AG09319 (cell line): ENCODE measurements around the gene LRRC42.
A peak's percentile ranks its signal among the peaks of the same experiment; 100 is the strongest.

Experiments
- DNase-seq: peaks from one replicate; pipeline ENCODE4 v3.0.0-alpha.2; 2010; ENCODE audit warnings: low read depth; ENCODE audit errors: extremely low read depth
- TF ChIP-seq, protein P1 (sequence below): IDR thresholded peaks from 2 replicates; pipeline ENCODE4 v1.5.1; 2011; ENCODE audit warnings: low read depth, mild to moderate bottlenecking, inconsistent platforms, low read length, moderate library complexity

The LRRC42 gene

DNA sequence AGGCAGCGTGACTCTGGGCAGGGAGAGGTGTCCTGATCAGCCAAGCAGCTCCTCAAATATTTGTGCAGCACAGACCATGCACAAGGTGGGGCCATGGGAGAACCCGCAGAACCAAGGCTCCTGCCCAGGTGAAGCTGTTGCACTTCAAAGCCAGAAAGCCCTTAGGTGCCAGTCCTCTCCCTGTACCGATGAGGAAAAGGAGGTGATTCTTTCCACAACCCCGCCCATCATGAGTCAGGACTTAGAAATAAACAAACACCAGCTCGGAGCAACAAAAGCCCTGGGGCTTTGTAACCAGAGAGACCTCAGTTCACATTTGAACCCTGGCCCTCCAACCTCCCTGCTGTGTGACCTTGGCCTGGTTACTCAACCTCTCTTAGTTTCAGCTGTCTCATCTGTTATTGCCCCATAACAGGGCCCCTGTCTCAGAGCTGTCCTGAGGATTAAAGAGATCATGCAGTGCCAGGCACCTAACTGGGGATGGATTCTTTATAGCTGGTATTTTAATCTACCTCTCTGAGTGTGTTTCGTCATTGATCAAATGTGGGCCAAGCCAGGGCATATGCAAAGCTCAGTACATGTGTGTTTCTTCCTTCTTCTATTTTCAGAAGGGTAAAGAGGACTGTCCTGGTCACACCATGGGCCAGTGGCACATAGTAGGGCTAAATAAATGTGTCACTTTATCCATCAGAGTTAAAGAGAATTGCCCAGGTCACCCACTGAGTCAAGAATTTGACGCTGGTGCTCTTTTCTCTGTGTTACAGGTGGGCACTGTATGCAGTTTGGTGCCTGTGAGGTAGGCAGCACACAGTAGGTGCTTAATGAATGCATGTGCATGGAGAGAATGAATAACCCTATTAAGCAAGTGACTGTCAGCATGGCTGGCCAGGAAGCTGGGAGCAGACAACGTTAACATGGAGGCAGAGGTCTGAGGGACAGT, 70.5 kb downstream of the LRRC42 start:
- TF ChIP-seq, protein P1, sequence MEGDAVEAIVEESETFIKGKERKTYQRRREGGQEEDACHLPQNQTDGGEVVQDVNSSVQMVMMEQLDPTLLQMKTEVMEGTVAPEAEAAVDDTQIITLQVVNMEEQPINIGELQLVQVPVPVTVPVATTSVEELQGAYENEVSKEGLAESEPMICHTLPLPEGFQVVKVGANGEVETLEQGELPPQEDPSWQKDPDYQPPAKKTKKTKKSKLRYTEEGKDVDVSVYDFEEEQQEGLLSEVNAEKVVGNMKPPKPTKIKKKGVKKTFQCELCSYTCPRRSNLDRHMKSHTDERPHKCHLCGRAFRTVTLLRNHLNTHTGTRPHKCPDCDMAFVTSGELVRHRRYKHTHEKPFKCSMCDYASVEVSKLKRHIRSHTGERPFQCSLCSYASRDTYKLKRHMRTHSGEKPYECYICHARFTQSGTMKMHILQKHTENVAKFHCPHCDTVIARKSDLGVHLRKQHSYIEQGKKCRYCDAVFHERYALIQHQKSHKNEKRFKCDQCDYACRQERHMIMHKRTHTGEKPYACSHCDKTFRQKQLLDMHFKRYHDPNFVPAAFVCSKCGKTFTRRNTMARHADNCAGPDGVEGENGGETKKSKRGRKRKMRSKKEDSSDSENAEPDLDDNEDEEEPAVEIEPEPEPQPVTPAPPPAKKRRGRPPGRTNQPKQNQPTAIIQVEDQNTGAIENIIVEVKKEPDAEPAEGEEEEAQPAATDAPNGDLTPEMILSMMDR = no peak
- peak; percentile 1 for DNase-seq
